ENCODE results near the gene SOCS3.

The SOCS3 gene

DNA sequence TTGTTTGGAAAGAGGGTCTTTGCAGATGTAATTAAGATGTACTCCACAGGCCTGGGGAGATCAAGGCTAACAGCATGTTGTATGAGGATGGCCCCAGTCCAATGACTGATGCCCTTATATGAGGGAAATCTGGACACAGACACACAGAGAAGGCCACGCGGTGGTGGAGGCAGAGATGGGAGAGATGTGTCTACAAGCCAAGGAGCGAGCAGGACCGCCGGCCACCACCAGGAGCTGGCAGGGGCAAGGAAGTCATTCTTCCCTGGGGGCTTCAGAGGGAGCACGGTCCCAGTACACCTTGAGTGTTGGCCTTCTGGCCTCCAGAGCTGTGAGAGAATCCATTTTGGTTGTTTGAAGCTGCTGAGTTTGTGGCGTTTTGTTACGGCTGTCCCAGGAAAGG, 14.7 kb downstream of the SOCS3 start (continued):
- no peak for TF ChIP-seq ZNF549 (tag by site-specific recombination; IDR thresholded peaks at IDR 0.05)
- no peak for TF ChIP-seq GFI1B (tag by site-specific recombination; IDR thresholded peaks at IDR 0.05)
- no peak for TF ChIP-seq KLF10 (tag by site-specific recombination; IDR thresholded peaks at IDR 0.05)
- no peak for TF ChIP-seq ZNF302 (tag by site-specific recombination; IDR thresholded peaks at IDR 0.05; ENCODE audit: low read depth)
- TF ChIP-seq, protein P1, sequence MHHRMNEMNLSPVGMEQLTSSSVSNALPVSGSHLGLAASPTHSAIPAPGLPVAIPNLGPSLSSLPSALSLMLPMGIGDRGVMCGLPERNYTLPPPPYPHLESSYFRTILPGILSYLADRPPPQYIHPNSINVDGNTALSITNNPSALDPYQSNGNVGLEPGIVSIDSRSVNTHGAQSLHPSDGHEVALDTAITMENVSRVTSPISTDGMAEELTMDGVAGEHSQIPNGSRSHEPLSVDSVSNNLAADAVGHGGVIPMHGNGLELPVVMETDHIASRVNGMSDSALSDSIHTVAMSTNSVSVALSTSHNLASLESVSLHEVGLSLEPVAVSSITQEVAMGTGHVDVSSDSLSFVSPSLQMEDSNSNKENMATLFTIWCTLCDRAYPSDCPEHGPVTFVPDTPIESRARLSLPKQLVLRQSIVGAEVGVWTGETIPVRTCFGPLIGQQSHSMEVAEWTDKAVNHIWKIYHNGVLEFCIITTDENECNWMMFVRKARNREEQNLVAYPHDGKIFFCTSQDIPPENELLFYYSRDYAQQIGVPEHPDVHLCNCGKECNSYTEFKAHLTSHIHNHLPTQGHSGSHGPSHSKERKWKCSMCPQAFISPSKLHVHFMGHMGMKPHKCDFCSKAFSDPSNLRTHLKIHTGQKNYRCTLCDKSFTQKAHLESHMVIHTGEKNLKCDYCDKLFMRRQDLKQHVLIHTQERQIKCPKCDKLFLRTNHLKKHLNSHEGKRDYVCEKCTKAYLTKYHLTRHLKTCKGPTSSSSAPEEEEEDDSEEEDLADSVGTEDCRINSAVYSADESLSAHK (tag by site-specific recombination; IDR thresholded peaks at IDR 0.05) = no peak
- TF ChIP-seq, protein P2, sequence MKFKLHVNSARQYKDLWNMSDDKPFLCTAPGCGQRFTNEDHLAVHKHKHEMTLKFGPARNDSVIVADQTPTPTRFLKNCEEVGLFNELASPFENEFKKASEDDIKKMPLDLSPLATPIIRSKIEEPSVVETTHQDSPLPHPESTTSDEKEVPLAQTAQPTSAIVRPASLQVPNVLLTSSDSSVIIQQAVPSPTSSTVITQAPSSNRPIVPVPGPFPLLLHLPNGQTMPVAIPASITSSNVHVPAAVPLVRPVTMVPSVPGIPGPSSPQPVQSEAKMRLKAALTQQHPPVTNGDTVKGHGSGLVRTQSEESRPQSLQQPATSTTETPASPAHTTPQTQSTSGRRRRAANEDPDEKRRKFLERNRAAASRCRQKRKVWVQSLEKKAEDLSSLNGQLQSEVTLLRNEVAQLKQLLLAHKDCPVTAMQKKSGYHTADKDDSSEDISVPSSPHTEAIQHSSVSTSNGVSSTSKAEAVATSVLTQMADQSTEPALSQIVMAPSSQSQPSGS (tag by site-specific recombination; IDR thresholded peaks at IDR 0.05; ENCODE audit: low read depth) = no peak
- TF ChIP-seq YY1 (tag by site-specific recombination; IDR thresholded peaks at IDR 0.05) = no peak
- TF ChIP-seq, protein P3, sequence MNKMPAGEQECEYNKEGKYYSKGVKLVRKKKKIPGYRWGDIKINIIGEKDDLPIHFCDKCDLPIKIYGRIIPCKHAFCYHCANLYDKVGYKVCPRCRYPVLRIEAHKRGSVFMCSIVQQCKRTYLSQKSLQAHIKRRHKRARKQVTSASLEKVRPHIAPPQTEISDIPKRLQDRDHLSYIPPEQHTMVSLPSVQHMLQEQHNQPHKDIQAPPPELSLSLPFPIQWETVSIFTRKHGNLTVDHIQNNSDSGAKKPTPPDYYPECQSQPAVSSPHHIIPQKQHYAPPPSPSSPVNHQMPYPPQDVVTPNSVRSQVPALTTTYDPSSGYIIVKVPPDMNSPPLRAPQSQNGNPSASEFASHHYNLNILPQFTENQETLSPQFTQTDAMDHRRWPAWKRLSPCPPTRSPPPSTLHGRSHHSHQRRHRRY (tag by site-specific recombination; IDR thresholded peaks at IDR 0.05) = no peak
- TF ChIP-seq, protein P4, sequence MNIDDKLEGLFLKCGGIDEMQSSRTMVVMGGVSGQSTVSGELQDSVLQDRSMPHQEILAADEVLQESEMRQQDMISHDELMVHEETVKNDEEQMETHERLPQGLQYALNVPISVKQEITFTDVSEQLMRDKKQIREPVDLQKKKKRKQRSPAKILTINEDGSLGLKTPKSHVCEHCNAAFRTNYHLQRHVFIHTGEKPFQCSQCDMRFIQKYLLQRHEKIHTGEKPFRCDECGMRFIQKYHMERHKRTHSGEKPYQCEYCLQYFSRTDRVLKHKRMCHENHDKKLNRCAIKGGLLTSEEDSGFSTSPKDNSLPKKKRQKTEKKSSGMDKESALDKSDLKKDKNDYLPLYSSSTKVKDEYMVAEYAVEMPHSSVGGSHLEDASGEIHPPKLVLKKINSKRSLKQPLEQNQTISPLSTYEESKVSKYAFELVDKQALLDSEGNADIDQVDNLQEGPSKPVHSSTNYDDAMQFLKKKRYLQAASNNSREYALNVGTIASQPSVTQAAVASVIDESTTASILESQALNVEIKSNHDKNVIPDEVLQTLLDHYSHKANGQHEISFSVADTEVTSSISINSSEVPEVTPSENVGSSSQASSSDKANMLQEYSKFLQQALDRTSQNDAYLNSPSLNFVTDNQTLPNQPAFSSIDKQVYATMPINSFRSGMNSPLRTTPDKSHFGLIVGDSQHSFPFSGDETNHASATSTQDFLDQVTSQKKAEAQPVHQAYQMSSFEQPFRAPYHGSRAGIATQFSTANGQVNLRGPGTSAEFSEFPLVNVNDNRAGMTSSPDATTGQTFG (tag by site-specific recombination; IDR thresholded peaks at IDR 0.05; ENCODE audit: borderline replicate concordance) = no peak
- TF ChIP-seq, protein P5, sequence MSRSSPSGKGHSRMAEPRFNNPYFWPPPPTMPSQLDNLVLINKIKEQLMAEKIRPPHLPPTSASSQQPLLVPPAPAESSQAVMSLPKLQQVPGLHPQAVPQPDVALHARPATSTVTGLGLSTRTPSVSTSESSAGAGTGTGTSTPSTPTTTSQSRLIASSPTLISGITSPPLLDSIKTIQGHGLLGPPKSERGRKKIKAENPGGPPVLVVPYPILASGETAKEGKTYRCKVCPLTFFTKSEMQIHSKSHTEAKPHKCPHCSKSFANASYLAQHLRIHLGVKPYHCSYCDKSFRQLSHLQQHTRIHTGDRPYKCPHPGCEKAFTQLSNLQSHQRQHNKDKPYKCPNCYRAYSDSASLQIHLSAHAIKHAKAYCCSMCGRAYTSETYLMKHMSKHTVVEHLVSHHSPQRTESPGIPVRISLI (tag by site-specific recombination; IDR thresholded peaks at IDR 0.05) = no peak
- no peak for TF ChIP-seq ZNF239 (tag by site-specific recombination; IDR thresholded peaks at IDR 0.05)
- no peak for TF ChIP-seq ZNF266 (tag by site-specific recombination; IDR thresholded peaks at IDR 0.05; ENCODE audit: low read depth)
- TF ChIP-seq ZNF366 (tag by site-specific recombination; conservative IDR thresholded peaks at IDR 0.05) = no peak

DNA sequence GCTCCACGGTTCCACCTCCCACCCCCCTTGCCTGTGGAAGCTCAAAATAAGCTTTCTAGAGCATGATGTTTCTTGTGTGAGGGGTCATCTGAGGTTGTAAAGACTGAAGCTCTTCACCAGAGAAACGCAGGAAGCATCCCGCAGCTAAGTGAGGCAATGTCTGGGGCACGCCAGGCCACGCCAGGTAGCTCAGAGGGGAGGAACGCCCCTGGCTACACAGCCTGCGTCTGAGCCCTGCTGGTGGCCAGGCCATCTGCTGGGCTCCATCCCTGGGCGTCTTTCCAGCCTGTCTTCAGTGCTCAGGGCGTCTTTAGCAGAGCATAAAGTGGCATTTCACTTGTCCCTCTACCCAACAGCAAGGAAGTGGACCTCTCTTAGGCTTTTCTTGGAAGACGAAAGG, 15.2 kb downstream of the SOCS3 start:
- no peak overlapping the region for H3K27ac ChIP-seq (ENCODE audit: extremely low read depth, low read depth, low read length)

More for the DNA sequence above, 15.2 kb downstream of the SOCS3 start:
- POLR2A ChIA-PET = interaction anchor here (0.7 to 1.8 kb wide), 3 partner anchors 10 to 22 kb away, joined by 3 to 7 read pairs (median 5); partner anchors contain the start of gene SOCS3
- Histone ChIP-seq H3K4me1 (ENCODE audit: control insufficient read depth, insufficient read depth, low read length) (peaks cover 6% of the 10 kb centered on the region; the same call in 1 of the 2 replicates), H3K4me3 (ENCODE audit: low read depth, low read length) (no peak overlapping the region), H3K36me3 (ENCODE audit: control insufficient read depth in 2 of 2, insufficient read depth in 1 of 2, low read length in 2 of 2) (no peaks in the 10 kb centered on the region), H3K9me3 (ENCODE audit: control insufficient read depth, insufficient read depth, low read depth, low read length) (no peaks in the 10 kb centered on the region)
- CTCF ChIA-PET = interaction anchor here (0.5 to 2.7 kb wide), 7 partner anchors 10 to 1060 kb away, joined by 3 to 9 read pairs (median 5); no protein-coding TSS in a partner anchor
- peak; percentile 71 for TF ChIP-seq ZIC2 (tag by site-specific recombination; IDR thresholded peaks at IDR 0.05)
- TF ChIP-seq, protein P6, sequence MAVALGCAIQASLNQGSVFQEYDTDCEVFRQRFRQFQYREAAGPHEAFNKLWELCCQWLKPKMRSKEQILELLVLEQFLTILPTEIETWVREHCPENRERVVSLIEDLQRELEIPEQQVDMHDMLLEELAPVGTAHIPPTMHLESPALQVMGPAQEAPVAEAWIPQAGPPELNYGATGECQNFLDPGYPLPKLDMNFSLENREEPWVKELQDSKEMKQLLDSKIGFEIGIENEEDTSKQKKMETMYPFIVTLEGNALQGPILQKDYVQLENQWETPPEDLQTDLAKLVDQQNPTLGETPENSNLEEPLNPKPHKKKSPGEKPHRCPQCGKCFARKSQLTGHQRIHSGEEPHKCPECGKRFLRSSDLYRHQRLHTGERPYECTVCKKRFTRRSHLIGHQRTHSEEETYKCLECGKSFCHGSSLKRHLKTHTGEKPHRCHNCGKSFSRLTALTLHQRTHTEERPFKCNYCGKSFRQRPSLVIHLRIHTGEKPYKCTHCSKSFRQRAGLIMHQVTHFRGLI (tag by site-specific recombination; IDR thresholded peaks at IDR 0.05) = no peak
